AG10803 (cell line): Measurements from ENCODE around the gene ISLR.
A peak's percentile ranks its signal among the peaks of the same experiment; 100 is the strongest.

Source experiments
- DNase-seq: peaks from one replicate; pipeline ENCODE4 v3.0.0; 2010; ENCODE audit warnings: low read depth
- H3K4me3 ChIP-seq: 2 replicates; pipeline ENCODE4 v1.5.1; 2011; ENCODE audit warnings: mild to moderate bottlenecking, low read length, control low read depth
- TF ChIP-seq, protein P1 (sequence below): conservative IDR thresholded peaks from 2 replicates; pipeline ENCODE4 v1.5.1; 2011; ENCODE audit warnings: mild to moderate bottlenecking, low read length, control low read depth, inconsistent platforms

The ISLR gene

DNA sequence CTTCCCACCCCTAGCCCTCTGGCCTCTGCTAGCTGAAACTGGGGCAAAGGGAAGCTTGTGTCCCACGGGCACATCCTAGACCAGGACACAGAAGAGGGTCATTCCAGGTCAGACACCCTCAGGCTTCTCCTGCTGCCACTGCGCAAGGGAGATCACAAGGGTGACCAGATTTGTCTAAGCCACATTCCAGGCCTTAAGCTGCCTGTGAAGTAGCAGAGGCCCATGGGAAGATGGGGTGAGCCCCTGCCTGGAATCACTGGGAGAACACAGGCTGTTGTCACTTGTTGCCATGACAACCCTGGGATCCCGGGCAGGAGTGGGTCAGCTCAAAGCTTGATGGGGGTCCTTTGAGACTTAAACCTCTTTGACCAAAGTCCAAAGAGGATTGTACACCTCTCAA, 18.3 kb downstream of the ISLR start:
- TF ChIP-seq, protein P1, sequence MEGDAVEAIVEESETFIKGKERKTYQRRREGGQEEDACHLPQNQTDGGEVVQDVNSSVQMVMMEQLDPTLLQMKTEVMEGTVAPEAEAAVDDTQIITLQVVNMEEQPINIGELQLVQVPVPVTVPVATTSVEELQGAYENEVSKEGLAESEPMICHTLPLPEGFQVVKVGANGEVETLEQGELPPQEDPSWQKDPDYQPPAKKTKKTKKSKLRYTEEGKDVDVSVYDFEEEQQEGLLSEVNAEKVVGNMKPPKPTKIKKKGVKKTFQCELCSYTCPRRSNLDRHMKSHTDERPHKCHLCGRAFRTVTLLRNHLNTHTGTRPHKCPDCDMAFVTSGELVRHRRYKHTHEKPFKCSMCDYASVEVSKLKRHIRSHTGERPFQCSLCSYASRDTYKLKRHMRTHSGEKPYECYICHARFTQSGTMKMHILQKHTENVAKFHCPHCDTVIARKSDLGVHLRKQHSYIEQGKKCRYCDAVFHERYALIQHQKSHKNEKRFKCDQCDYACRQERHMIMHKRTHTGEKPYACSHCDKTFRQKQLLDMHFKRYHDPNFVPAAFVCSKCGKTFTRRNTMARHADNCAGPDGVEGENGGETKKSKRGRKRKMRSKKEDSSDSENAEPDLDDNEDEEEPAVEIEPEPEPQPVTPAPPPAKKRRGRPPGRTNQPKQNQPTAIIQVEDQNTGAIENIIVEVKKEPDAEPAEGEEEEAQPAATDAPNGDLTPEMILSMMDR: no peak
- no peak for DNase-seq
- H3K4me3 ChIP-seq: no peak overlapping the region

GRCh38 chr15:74192751-74193150, 19.2 kb downstream of the ISLR start:
- no peak for DNase-seq
- TF ChIP-seq, protein P1: no peak
- H3K4me3 ChIP-seq: no peak overlapping the region

DNA sequence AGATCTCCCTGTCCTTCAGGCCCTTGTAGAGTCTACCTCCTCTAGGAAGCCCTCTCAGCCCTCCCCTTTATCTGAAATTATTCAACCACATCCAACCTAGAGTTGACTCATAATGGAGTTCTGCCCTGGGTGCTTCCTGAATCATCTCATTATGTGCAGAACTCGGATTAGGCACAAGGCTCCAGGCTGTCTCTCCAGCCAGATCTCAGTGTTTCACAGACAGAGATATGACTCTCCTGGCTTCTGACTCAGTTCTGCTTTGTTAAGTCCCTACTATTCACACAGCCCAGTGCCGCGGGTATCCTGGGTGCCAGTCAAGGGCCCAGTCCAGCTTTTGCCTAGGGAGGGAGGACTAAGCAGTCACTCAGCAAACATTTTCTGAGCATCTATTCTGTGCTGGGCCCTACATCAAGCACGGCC, 19.8 kb downstream of the ISLR start:
- TF ChIP-seq, protein P1: no peak
- peak; percentile 80 for DNase-seq
- H3K4me3 ChIP-seq: no peak overlapping the region

GRCh38 chr15:74193905-74194304, 20.4 kb downstream of the ISLR start:
- no peak for DNase-seq
- TF ChIP-seq, protein P1: no peak
- H3K4me3 ChIP-seq: no peak overlapping the region

- DNase-seq: no peak
- H3K4me3 ChIP-seq: no peak overlapping the region
- TF ChIP-seq, protein P1: no peak
These were observed 21.4 kb downstream of the ISLR start for GRCh38 chr15:74194572-74195559.

DNA sequence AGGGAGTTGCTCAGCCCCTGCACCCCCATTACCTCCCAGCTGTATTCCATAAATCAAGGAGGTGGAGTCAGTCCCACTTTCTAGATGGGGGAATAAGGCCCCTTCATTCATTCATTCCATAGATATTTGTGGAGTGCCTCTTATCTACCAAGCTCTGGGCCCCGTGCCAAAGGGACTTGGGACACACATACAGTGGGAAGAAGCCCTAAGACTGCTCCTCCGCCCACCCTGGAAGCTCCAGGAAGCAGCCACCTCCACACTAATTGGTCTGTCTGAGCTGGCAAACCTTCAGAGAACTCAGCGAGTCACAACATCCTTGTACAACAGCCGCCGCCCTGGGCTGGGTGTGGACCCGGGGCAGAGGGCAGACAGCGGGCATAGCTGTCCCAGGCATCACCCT, 22.7 kb downstream of the ISLR start:
- no peak overlapping the region for H3K4me3 ChIP-seq
- DNase-seq: peak; percentile 97
- TF ChIP-seq, protein P1: no peak
